Tibial nerve (tissue), 4 donors: Measurements from ENCODE around the gene GHR. TPM values are rescaled to one million over a fixed set of nuclear protein-coding genes. Genes with fewer than 3 reads are reported as not detected.

ENCODE experiments used
- DNase-seq, 2 donors: peaks; one replicate each; pipeline ENCODE4 v3.0.0-alpha.2; 2019; ENCODE audit warnings: low spot score in 2 of 2
- H3K27ac ChIP-seq, 4 donors: fragments of 200-600 bp; sonication (generic) in 3 of 4; one replicate each; pipeline ENCODE4 v1.5.1; 2017 to 2019; ENCODE audit warnings: mild to moderate bottlenecking in 1 of 4
- H3K27me3 ChIP-seq, 2 donors: fragments of 200-600 bp; sonication (generic) in 1 of 2; one replicate each; pipeline versions ENCODE4 v1.5.1 to v1.6.0; 2017 to 2019
- H3K36me3 ChIP-seq, 3 donors: fragments of 200-600 bp; sonication (generic); one replicate each; pipeline ENCODE4 v1.5.1; 2018 to 2019
- H3K4me1 ChIP-seq, 4 donors: fragments of 200-600 bp; sonication (generic) in 3 of 4; one replicate each; pipeline ENCODE4 v1.5.1; 2017 to 2019
- H3K4me3 ChIP-seq, 4 donors: fragments of 200-600 bp; sonication (generic) in 3 of 4; one replicate each; pipeline ENCODE4 v1.5.1; 2017 to 2019; ENCODE audit warnings: mild to moderate bottlenecking in 1 of 4, moderate library complexity in 1 of 4
- H3K9me3 ChIP-seq, 4 donors: fragments of 200-600 bp; sonication (generic) in 3 of 4; one replicate each; pipeline ENCODE4 v1.5.1; 2017 to 2019
- EP300 ChIP-seq, 2 donors: sonication (generic); formaldehyde crosslinking; IDR thresholded peaks; one replicate each; pipeline ENCODE4 v1.6.1; 2017; ENCODE audit warnings: antibody characterized with exemption in 2 of 2, mild to moderate bottlenecking in 1 of 2
- POLR2A ChIP-seq, 2 donors: fragments of 450-650 bp; IDR thresholded peaks; one replicate each; pipeline ENCODE4 v1.6.1; 2017; ENCODE audit warnings: antibody characterized with exemption in 2 of 2, mild to moderate bottlenecking in 2 of 2, moderate library complexity in 2 of 2
- WGBS, 2 donors: methylation state at CpG; one replicate each; pipeline ENCODE4 v1.1.5; 2018; 5-methylcytosine and 5-hydroxymethylcytosine counted together
- total RNA-seq, 4 donors: library from RNA; depleted of rRNA; stranded (reverse); fragments of >200 nt; gene quantifications; one replicate each; pipeline ENCODE4 v1.1.0, GENCODE V29; 2016
- TF ChIP-seq, protein P1 (sequence below), 5 experiments: fragments of 200-600 bp in 3 of 5; fragments of 450-650 bp in 2 of 5; sonication (generic) in 3 of 5; IDR thresholded peaks; one replicate each; pipeline ENCODE4 v1.5.1; 2016 to 2019; ENCODE audit warnings: antibody characterized with exemption in 5 of 5, mild to moderate bottlenecking in 3 of 5, moderate library complexity in 2 of 5

Gene GHR
- total RNA-seq, 4 donors from 2014 or later, result 30.2 to 39.6 (median 39.2) TPM

DNA sequence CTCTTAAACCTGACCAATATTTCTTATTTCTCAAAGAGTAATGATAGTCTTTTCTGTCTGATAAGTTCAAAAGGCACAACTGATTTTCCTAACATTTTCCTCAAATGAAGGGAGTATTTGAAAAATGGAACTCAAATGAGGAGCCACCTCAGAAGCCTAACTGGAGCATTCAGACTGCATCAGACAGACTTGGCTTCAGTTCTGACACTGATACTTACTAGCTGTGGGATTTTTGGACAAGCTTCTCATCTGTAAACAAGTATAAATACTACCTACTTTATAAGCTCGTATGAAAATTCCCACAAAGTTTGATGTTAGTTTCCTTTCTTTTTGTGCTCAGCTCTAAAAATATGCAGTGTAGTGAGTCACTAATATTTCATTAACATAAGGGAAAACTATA lies 225.7 kb downstream of the GHR start:
- TF ChIP-seq POLR2A (IDR thresholded peaks at IDR 0.05), result no peak
- TF ChIP-seq, protein P1, sequence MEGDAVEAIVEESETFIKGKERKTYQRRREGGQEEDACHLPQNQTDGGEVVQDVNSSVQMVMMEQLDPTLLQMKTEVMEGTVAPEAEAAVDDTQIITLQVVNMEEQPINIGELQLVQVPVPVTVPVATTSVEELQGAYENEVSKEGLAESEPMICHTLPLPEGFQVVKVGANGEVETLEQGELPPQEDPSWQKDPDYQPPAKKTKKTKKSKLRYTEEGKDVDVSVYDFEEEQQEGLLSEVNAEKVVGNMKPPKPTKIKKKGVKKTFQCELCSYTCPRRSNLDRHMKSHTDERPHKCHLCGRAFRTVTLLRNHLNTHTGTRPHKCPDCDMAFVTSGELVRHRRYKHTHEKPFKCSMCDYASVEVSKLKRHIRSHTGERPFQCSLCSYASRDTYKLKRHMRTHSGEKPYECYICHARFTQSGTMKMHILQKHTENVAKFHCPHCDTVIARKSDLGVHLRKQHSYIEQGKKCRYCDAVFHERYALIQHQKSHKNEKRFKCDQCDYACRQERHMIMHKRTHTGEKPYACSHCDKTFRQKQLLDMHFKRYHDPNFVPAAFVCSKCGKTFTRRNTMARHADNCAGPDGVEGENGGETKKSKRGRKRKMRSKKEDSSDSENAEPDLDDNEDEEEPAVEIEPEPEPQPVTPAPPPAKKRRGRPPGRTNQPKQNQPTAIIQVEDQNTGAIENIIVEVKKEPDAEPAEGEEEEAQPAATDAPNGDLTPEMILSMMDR (IDR thresholded peaks at IDR 0.05), result no peak
- TF ChIP-seq EP300 (IDR thresholded peaks at IDR 0.05), result no peak
- 30 to 40% methylated on average over 1 of the region's 1 CpG for WGBS, 2 donors
- Histone ChIP-seq H3K4me3 (no peak overlapping the region), H3K9me3 (no peaks in the 10 kb centered on the region), H3K4me1 (peaks cover 0 to 3% (median 0%) of the 10 kb centered on the region in 4 donors), H3K36me3 (no peaks in the 10 kb centered on the region), H3K27ac (no peak overlapping the region), H3K27me3 (no peaks in the 10 kb centered on the region)
- DNase-seq, result no peak

GRCh38 chr5:42650084-42650483 lies 226.8 kb downstream of the GHR start:
- TF ChIP-seq POLR2A (IDR thresholded peaks at IDR 0.05) (no peak), EP300 (IDR thresholded peaks at IDR 0.05) (no peak)
- TF ChIP-seq, protein P1 (IDR thresholded peaks at IDR 0.05), result no peak
- WGBS, 2 donors, result 73 to 77% methylated on average over 3 of the region's 3 CpGs
- no peaks in the 10 kb centered on the region for H3K4me1 ChIP-seq
- H3K27ac ChIP-seq, result no peak overlapping the region
- no peak overlapping the region for H3K4me3 ChIP-seq
- no peaks in the 10 kb centered on the region for H3K27me3 ChIP-seq
- no peak for DNase-seq
- no peaks in the 10 kb centered on the region for H3K36me3 ChIP-seq
- no peaks in the 10 kb centered on the region for H3K9me3 ChIP-seq

- Histone ChIP-seq H3K27me3 (no peaks in the 10 kb centered on the region), H3K27ac (no peak overlapping the region), H3K9me3 (no peaks in the 10 kb centered on the region), H3K4me3 (no peak overlapping the region), H3K36me3 (no peaks in the 10 kb centered on the region), H3K4me1 (peaks cover 0 to 11% (median 4%) of the 10 kb centered on the region in 4 donors)
- no peak for TF ChIP-seq POLR2A (IDR thresholded peaks at IDR 0.05)
- TF ChIP-seq, protein P1 (IDR thresholded peaks at IDR 0.05), result no peak
- TF ChIP-seq EP300 (IDR thresholded peaks at IDR 0.05), result no peak
- no peak for DNase-seq
- 46 to 56% methylated on average over 2 of the region's 2 CpGs for WGBS, 2 donors
These were observed 230.5 kb downstream of the GHR start for GRCh38 chr5:42653705-42654104.

DNA sequence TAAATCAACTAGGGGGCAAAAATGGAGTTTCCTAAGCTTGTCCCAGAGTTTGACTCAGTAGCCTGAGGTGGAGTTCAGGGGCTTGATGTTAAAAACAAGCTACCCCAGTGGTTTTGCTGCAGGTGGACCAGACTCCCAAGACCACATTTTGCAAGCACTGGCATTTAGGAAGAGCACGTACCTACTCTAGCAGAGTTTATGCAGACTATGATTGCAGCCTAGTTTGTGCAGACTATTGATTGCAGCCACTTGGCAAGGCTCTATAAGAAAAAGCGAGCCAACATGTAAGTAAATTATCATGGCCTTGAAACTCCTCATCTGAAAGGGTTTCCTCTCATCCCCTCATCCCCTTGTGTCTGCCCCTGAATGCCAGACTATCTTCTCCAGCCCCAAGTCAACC lies 231.4 kb downstream of the GHR start:
- Histone ChIP-seq H3K36me3 (no peaks in the 10 kb centered on the region), H3K4me1 (peaks cover 0 to 11% (median 4%) of the 10 kb centered on the region in 4 donors), H3K4me3 (no peak overlapping the region), H3K27ac (no peak overlapping the region), H3K27me3 (no peaks in the 10 kb centered on the region), H3K9me3 (no peaks in the 10 kb centered on the region)
- no peak for TF ChIP-seq POLR2A (IDR thresholded peaks at IDR 0.05)
- 82 to 92% methylated on average over 2 of the region's 2 CpGs for WGBS, 2 donors
- DNase-seq, result no peak

GRCh38 chr5:42655982-42656650 lies 232.9 kb downstream of the GHR start:
- Histone ChIP-seq H3K36me3 (no peaks in the 10 kb centered on the region), H3K4me3 (peak overlapping the region in 1 of 4 donors; percentile 12), H3K27me3 (no peaks in the 10 kb centered on the region), H3K9me3 (no peaks in the 10 kb centered on the region), H3K27ac (no peak overlapping the region), H3K4me1 (peaks cover 0 to 11% (median 4%) of the 10 kb centered on the region in 4 donors)
- TF ChIP-seq, protein P1 (IDR thresholded peaks at IDR 0.05), result no peak
- TF ChIP-seq POLR2A (IDR thresholded peaks at IDR 0.05) (no peak), EP300 (IDR thresholded peaks at IDR 0.05) (no peak)
- WGBS, 2 donors, result 49 to 54% methylated on average over 3 of the region's 3 CpGs
- no peak for DNase-seq
